ENCODE measurements around the gene LEP.

DNA sequence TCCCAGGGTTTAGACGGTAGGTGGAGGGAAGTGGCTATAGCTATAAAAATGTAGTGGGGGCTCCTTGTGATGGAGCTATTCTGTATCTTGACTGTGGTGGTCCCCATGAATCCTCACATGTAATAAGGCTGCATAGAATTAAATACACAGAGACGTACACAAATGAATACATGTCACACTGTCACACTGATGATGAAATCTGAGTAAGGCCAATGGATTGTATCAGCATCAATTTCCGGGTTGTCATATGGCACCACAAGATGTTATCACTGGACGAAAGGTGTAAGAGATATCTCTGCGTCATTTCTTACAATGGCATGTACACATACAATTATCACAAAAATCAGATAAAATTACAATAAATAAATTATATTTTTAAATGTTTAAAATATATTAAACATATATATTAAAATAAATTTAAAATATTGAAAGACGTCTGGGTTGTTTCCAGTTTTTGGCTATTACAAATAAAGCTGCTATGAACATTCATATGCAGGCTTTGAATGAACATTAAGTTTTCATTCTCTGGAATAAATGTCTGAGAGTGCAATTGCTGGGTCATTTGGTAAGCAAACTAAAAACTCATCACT is 38.1 kb downstream of the LEP start:
- no peak for TF ChIP-seq POLR2A (IDR thresholded peaks at IDR 0.05)
- TF ChIP-seq, protein P1, sequence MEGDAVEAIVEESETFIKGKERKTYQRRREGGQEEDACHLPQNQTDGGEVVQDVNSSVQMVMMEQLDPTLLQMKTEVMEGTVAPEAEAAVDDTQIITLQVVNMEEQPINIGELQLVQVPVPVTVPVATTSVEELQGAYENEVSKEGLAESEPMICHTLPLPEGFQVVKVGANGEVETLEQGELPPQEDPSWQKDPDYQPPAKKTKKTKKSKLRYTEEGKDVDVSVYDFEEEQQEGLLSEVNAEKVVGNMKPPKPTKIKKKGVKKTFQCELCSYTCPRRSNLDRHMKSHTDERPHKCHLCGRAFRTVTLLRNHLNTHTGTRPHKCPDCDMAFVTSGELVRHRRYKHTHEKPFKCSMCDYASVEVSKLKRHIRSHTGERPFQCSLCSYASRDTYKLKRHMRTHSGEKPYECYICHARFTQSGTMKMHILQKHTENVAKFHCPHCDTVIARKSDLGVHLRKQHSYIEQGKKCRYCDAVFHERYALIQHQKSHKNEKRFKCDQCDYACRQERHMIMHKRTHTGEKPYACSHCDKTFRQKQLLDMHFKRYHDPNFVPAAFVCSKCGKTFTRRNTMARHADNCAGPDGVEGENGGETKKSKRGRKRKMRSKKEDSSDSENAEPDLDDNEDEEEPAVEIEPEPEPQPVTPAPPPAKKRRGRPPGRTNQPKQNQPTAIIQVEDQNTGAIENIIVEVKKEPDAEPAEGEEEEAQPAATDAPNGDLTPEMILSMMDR (IDR thresholded peaks at IDR 0.05) = no peak
